GM18873 (cell line): ENCODE data around the gene RNU2-63P.
"Not testable (repeated sequence)": the region's sequence is repeated elsewhere in the genome, so short reads cannot be mapped to it uniquely, and the experiment has no call there.

ENCODE experiments used
- ATAC-seq: cut with Tn5 transposase; IDR thresholded peaks from one replicate; pipeline ENCODE4 v1.9.1; 2021; ENCODE audit warnings: mild to moderate bottlenecking, moderate library complexity, moderate number of reproducible peaks; ENCODE audit not compliant: unreplicated experiment, low FRiP score

RNU2-63P gene

GRCh38 chr2:88032070-88032702 lies 15.8 kb upstream of the RNU2-63P start:
- no peak for ATAC-seq

- no peak for ATAC-seq
These were observed 12.6 kb upstream of the RNU2-63P start for GRCh38 chr2:88028931-88029330.

- ATAC-seq: no peak
These were observed 11.5 kb upstream of the RNU2-63P start for GRCh38 chr2:88027697-88028389.

GRCh38 chr2:88024509-88024908 lies 8.2 kb upstream of the RNU2-63P start:
- no peak for ATAC-seq

DNA sequence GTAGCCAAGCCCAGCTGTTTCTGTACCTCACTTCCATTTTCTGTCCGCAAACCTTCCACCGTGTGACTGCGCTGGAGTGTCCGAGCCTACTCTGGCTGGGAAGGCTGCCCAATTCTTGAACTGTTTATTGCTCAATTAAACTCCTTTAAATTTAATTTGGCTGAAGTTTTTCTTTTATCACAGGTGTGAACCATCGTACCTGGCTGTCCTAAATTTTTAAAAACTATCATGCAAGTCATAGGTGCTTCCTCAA lies 6.2 kb upstream of the RNU2-63P start:
- ATAC-seq: no peak

DNA sequence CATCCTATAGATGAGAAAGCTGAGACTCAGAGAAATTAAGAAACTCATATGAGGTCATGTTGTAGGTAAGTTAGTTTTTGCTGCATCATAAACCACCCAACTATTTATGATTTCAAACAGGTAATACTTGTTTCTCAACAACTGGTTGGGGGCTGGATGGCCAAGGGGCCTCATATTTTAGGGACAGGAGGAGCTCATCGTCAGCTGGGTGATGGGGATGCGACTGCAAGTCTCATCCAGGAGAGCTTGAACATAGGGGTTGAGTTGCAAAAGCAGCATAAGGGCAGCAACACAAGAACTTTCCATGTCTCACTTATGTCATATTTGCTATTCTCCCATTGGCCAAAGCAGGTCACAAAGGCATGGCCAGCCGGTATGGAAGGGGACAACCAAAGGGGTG lies 3.6 kb upstream of the RNU2-63P start:
- no peak for ATAC-seq

- ATAC-seq: no peak
These were observed 2.6 kb upstream of the RNU2-63P start for GRCh38 chr2:88018909-88019308.

DNA sequence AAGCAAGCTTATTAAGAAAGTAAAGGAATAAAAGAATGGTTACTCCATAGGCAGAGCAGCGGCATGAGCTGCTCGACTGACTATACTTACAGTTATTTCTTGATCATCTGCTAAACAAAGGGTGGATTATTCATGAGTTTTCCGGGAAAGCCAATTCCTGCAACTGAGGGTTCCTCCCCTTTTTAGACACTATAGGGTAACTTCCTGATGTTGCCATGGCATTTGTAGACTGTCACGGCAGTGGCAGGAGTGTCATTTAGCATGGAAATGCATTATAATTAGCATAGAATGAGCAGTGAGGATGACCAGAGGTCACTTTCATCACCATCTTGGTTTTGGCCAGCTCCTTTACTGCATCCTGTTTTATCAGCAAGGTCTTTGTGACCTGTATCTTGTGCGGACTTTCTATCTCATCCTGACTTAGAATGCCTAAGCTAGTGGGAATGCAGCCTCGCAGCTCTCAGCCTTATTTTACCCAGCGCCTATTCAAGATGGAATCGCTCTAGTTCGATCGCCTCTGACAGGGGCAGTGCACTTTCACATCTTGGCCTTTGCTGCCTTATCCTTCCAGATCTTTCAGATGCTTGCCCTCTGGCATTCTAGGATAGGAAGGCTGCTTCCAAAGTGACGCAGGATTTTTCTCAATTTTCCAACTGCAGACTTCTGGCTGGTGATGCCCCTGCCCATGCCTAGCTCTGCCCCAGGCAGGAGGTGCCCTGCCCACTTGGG lies 1.9 kb upstream of the RNU2-63P start:
- ATAC-seq: not testable (repeated sequence)

DNA sequence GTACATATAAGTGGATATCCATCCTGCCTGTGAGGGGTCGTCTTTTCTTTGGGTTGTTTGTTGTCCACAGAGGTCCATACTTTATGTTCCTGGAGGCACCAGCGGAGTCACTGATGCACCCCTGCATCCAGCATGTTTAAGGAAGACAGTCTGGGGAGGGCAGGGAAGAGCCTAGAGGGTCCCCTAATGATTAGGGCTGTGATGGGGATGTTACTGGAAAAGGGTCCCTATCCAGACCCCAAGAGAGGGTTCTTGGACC lies 1.4 kb upstream of the RNU2-63P start:
- ATAC-seq: not testable (repeated sequence)

DNA sequence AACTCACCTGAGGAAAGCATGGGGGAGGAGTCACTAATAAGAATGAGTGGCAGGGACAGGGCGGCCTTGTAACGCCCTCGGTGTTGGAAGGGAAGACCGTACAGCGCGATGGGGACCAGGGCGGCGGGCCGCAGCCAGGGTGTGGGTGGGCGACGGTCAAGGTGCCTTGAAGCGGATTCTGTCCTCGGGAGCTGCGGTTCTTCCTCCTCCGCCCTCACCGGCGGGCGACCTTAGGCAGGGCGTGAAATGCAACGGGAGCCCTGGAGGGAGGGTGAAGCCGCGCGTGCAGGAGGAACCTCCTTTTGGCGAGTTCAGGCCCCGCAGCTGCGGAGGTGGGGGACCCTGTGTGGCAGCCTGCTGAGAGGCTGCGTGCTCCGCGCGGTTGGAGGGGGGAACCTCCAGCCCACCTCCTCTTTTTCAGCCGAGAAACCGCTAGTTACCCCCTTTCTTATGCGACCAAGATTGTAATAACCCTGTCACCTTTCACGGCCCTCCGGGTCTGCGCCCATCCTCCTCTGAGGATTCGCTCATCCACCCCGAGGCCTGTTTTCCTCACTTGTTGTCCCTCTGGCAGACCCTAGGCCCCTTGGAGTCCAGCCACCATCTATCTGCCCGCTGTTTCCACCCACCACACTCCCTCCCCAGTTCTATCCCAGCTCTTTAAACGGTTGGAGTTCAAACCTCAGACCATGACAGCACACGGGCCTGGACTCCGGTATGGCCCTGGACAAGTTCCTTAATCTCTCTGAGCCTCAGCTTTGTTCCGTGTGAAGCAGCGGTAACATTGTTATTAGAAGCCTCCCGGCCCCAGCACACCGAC lies 823 bp upstream of the RNU2-63P start:
- ATAC-seq: peak; percentile 45

DNA sequence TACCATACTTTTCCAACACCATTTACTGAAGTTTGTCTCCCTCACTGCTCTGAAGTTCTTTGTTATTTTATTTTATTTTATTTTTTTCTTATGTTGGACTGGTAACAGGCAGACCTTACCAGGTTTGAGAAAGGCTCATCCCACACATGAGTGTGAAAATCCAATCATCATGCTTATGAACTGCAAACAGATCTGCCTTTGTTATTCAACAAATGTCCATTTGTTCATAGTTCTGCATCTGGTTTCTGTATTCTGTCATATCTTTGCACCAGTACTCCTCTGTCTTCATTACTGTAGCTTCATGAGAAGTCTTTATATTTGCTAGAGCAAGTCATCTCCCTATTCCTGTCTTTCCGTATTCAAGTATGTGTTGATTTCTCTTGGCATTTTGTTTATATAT lies 5.3 kb downstream of the RNU2-63P start:
- ATAC-seq: no peak

GRCh38 chr2:88010136-88010535 lies 6.2 kb downstream of the RNU2-63P start:
- ATAC-seq: no peak

DNA sequence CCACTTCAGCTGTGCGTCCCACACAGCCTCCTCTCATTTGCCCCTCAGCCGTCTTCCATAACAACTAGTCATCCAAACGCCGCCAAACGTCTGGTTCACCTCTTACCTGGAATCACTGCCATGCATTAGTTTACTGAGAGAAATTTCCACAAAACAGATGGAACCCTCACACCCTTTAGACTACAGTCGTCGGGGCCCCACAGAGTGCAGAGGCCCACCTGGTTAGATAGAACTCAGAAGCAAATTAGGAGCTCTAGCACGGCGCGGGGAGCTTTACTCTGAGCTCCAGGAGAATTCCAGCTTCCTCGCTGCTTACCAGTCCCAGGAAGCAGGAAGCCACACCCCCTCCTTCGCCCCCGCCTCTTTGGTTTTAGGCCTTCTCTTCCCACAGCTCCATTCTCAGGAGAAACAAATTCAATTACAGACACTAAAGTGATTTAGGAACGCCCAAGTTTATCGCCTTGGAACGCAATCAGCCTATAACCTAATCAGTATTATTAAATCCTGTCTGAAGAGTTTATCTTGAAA lies 9.4 kb downstream of the RNU2-63P start:
- ATAC-seq: no peak

DNA sequence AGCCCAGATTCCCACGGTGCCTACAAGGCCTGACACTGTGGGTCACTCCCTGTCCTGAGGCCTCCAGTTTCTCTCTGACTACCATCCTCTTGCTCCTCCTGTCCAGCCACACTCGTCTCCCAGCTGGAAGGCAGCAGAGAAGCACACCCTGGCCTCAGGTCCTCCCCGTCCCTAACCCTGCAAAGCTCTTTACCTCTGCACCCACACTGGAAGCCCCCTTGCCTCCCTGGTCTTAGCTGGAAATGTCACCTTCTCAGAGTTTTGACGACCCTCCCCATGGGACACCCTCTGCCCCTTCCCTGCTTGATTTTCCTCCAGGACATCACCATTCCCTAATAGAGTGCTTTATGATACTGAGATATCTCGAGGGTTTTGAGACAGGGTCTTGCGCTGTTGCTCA lies 10.6 kb downstream of the RNU2-63P start:
- ATAC-seq: no peak

- no peak for ATAC-seq
These were observed 13.1 kb downstream of the RNU2-63P start for GRCh38 chr2:88003074-88003755.

DNA sequence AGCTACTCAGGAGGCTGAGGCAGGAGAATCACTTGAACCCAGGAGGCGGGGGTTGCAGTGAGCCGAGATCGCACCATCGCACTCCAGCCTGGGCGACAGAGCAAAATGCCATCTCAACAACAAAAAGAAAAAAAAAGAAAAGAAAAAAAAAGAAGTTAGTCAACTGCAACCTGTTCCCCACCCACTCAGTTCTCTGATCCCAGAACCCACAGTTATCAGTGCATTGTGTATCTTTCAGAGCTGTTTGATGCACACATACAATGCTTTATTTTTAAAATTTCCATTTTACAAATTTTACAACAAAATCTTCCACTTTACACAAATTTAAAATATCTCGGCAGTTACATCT lies 14.0 kb downstream of the RNU2-63P start:
- ATAC-seq: no peak

- not testable (repeated sequence) for ATAC-seq
These were observed 15.9 kb downstream of the RNU2-63P start for GRCh38 chr2:88000474-88000873.

- no peak for ATAC-seq
These were observed 19.8 kb downstream of the RNU2-63P start for GRCh38 chr2:87996570-87996969.

GRCh38 chr2:87995756-87996155 lies 20.6 kb downstream of the RNU2-63P start:
- ATAC-seq: no peak

DNA sequence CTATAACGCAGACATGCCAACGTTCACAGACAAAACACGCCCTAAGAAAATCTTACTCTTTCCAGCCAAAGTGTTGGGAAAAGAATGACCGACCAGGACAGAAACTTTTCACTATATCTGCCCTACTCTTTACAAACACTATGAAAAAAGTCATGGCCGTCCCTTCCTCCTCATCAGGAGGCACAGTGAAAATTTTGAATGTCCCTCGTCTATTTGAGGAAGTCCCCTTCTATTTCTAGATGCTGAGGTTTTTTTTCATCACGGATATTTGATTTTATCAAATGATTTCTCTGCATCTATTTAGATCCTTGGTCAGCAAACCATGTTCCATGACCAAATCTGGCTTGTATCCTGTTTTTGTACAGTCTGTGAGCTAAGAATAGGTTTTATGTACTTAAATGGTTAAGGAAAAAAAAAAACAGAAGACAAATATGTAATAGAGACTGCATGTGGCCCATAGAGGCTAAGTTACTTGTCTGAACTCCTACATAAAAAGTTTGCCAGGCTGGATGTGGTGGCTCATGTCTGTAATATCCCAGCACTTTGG lies 22.0 kb downstream of the RNU2-63P start:
- ATAC-seq: not testable (repeated sequence)
